Endodermal cell (in vitro differentiated cells): ENCODE results near the gene FOS. TPM values are rescaled to one million over a fixed set of nuclear protein-coding genes. Genes with fewer than 3 reads are reported as not detected.

Source experiments
- DNase-seq: peaks from one replicate; pipeline ENCODE4 v3.0.0-alpha.2; 2017
- H3K27ac ChIP-seq: 2 replicates; pipeline ENCODE4 v1.5.1; 2013; ENCODE audit warnings: mild to moderate bottlenecking, low read depth, low read length, moderate library complexity
- H3K27me3 ChIP-seq: 2 replicates; pipeline ENCODE4 v1.6.1; 2013; ENCODE audit warnings: mild to moderate bottlenecking, low read length, moderate library complexity; ENCODE audit not compliant: insufficient read depth, control insufficient read depth, poor library complexity, severe bottlenecking
- H3K36me3 ChIP-seq: 2 replicates; pipeline ENCODE4 v1.7.0; 2013; ENCODE audit warnings: mild to moderate bottlenecking, low read length, moderate library complexity; ENCODE audit not compliant: control insufficient read depth, insufficient read depth
- H3K4me1 ChIP-seq: one replicate; pipeline ENCODE4 v1.7.0; 2013; ENCODE audit warnings: low read length; ENCODE audit not compliant: control insufficient read depth, insufficient read depth
- H3K4me3 ChIP-seq: 2 replicates; pipeline ENCODE4 v1.5.1; 2013; ENCODE audit warnings: mild to moderate bottlenecking, low read length, moderate library complexity
- H3K9ac ChIP-seq: 2 replicates; pipeline ENCODE4 v1.6.1; 2013; ENCODE audit warnings: mild to moderate bottlenecking, low read length, moderate library complexity; ENCODE audit not compliant: poor library complexity, severe bottlenecking; ENCODE audit errors: extremely low read depth
- H3K9me3 ChIP-seq: 2 replicates; pipeline ENCODE4 v1.6.1; 2013; ENCODE audit warnings: mild to moderate bottlenecking, low read length, moderate library complexity; ENCODE audit not compliant: control insufficient read depth
- H3K27ac Mint-ChIP-seq: 2 replicates; pipeline ENCODE4 v1.8.0; 2020; ENCODE audit warnings: mixed read lengths
- H3K27me3 Mint-ChIP-seq: 2 replicates; pipeline ENCODE4 v1.8.0; 2021; ENCODE audit warnings: mild to moderate bottlenecking, mixed read lengths; ENCODE audit not compliant: insufficient read depth
- H3K36me3 Mint-ChIP-seq: 2 replicates; pipeline ENCODE4 v1.8.0; 2020; ENCODE audit warnings: low read depth, mixed read lengths
- H3K4me1 Mint-ChIP-seq: 2 replicates; pipeline ENCODE4 v1.8.0; 2020; ENCODE audit warnings: mixed read lengths
- H3K4me3 Mint-ChIP-seq: 2 replicates; pipeline ENCODE4 v1.8.0; 2020; ENCODE audit warnings: mild to moderate bottlenecking, moderate library complexity, mixed read lengths
- H3K9me3 Mint-ChIP-seq: 2 replicates; pipeline ENCODE4 v1.8.0; 2020; ENCODE audit warnings: mild to moderate bottlenecking, mixed read lengths
- CTCF ChIP-seq: fragments of 200-600 bp; sonication (generic); conservative IDR thresholded peaks from 2 replicates; pipeline ENCODE4 v1.5.0; 2021; ENCODE audit warnings: antibody characterized with exemption, mild to moderate bottlenecking
- WGBS, 2 experiments: methylation state at CpG; one replicate each; pipeline versions ENCODE4 v1.1.5 to v1.1.7; 2013; ENCODE audit warnings: missing lambda C conversion rate in 2 of 2, mixed read lengths in 1 of 2; ENCODE audit not compliant: insufficient coverage in 1 of 2, insufficient read length in 1 of 2; 5-methylcytosine and 5-hydroxymethylcytosine counted together
- long read RNA-seq, 4 experiments: library from polyadenylated mRNA in 2 of 4; library from RNA in 1 of 4; library from capped mRNA in 1 of 4; stranded (forward) in 3 of 4; unstranded in 1 of 4; transcript quantifications; one replicate each; pipeline ENCODE4 v2.0.0, GENCODE V29; 2020 to 2021; ENCODE audit warnings: inconsistent platforms in 1 of 4
- polyA plus RNA-seq, 2 experiments: library from polyadenylated mRNA; stranded (reverse); fragments of 50-300 nt; gene quantifications; one replicate each; pipeline ENCODE4 v1.2.3, GENCODE V29; 2013
- total RNA-seq, 2 donors: library from RNA; stranded (reverse); fragmentation: NEBNext Ultra II Directional in 1 of 2; extraction: Animal tissue kit (Norgen Biotek cat#: 25700) in 1 of 2; gene quantifications; 2 replicates in 1 of 2; 3 replicates in 1 of 2; pipeline ENCODE4 v1.2.1, GENCODE V29; 2021

The FOS gene
- 10 to 100 TPM; 10.3 to 14.0 TPM for total RNA-seq
- 7.9 TPM for polyA plus RNA-seq (2013, experiment 1 of 2)
- polyA plus RNA-seq (2013, experiment 2 of 2), result 23.5 TPM
- long read RNA-seq, experiment 1, transcript FOS-208 (3 exons, 1,496 nt), result major isoform, 5 of 12 reads
- long read RNA-seq, experiment 1, partial matches to known transcripts, result 0 of 12 reads
- long read RNA-seq, experiment 1, other reads (novel, unspliced or antisense), result 3 of 12 reads
- long read RNA-seq, experiment 2, partial matches to known transcripts, result 0 of 4 reads
- long read RNA-seq, experiment 2, other reads (novel, unspliced or antisense), result 0 of 4 reads
- long read RNA-seq, experiment 3, transcript FOS-201 (4 exons, 2,158 nt), result major isoform, 25 of 30 reads
- long read RNA-seq, experiment 3, partial matches to known transcripts, result 1 of 30 reads
- long read RNA-seq, experiment 3, other reads (novel, unspliced or antisense), result 2 of 30 reads
- long read RNA-seq, experiment 4, transcript FOS-201 (4 exons, 2,158 nt), result major isoform, 5 of 6 reads
- long read RNA-seq, experiment 4, partial matches to known transcripts, result 0 of 6 reads
- long read RNA-seq, experiment 4, other reads (novel, unspliced or antisense), result 1 of 6 reads

GRCh38 chr14:75278422-75279152 lies at the start of gene FOS:
TSS of gene FOS (plus strand) at chr14:75278828. CDS start at chr14:75278983, 155 bp downstream.
- Histone ChIP-seq H3K9me3 (no peaks in the 10 kb centered on the region), H3K27me3 (peaks cover 14% of the 10 kb centered on the region), H3K9ac (peak within 1 kb of the TSS; percentile 98), H3K4me3 (peak within 1 kb of the TSS; percentile 88), H3K27ac (peak within 1 kb of the TSS; percentile 100), H3K36me3 (no peaks in the 10 kb centered on the region), H3K4me1 (peaks cover 8% of the 10 kb centered on the region)
- no peaks in the 10 kb centered on the region for H3K9me3 Mint-ChIP-seq
- H3K36me3 Mint-ChIP-seq, result peaks cover 15% of the 10 kb centered on the region
- H3K27me3 Mint-ChIP-seq, result peaks cover 43% of the 10 kb centered on the region
- WGBS, 2 experiments, result 0% methylated on average over 41 to 66 of the region's 69 CpGs
- H3K4me3 Mint-ChIP-seq, result peak within 1 kb of the TSS; percentile 81
- peak; percentile 22 for TF ChIP-seq CTCF
- peak within 1 kb of the TSS; percentile 100 for H3K27ac Mint-ChIP-seq
- DNase-seq, result peak; percentile 96
- peaks cover 30% of the 10 kb centered on the region for H3K4me1 Mint-ChIP-seq

GRCh38 chr14:75229661-75230139 lies 48.9 kb upstream of the FOS start:
- Mint-ChIP-seq H3K27ac (peak overlapping the region; percentile 23), H3K9me3 (no peaks in the 10 kb centered on the region)
- 92 to 100% methylated on average over 1 to 3 of the region's 4 CpGs for WGBS, 2 experiments

More at GRCh38 chr14:75229661-75230139, 48.9 kb upstream of the FOS start:
- Histone ChIP-seq H3K36me3 (no peaks in the 10 kb centered on the region), H3K4me1 (no peaks in the 10 kb centered on the region), H3K9ac (no peak overlapping the region), H3K9me3 (no peaks in the 10 kb centered on the region), H3K4me3 (no peak overlapping the region), H3K27me3 (no peaks in the 10 kb centered on the region), H3K27ac (no peak overlapping the region)
- Mint-ChIP-seq H3K27me3 (peaks cover 16% of the 10 kb centered on the region), H3K4me1 (peaks cover 50% of the 10 kb centered on the region), H3K4me3 (no peak overlapping the region), H3K36me3 (no peaks in the 10 kb centered on the region)
- no peak for TF ChIP-seq CTCF
- DNase-seq, result no peak
